Esophagus squamous epithelium (tissue), 5 donors: ENCODE measurements around the gene RNF150. TPM values are rescaled to one million over a fixed set of nuclear protein-coding genes. Genes with fewer than 3 reads are reported as not detected.

Source experiments
- DNase-seq: peaks from one replicate; lab custom pipeline; 2025; lab: John Stamatoyannopoulos, UW
- H3K27ac ChIP-seq, 4 donors: fragments of 200-600 bp; sonication (generic); one replicate each; pipeline ENCODE4 v1.5.1; 2016 to 2019; ENCODE audit warnings: mild to moderate bottlenecking in 1 of 4
- H3K27me3 ChIP-seq, 4 donors: fragments of 200-600 bp; sonication (generic); 1 replicate in 3 of 4; 2 replicates in 1 of 4; pipeline versions ENCODE4 v1.5.1 to v1.6.0; 2017 to 2021; ENCODE audit warnings: antibody characterized with exemption in 1 of 4
- H3K36me3 ChIP-seq, 3 donors: fragments of 200-600 bp; sonication (generic); one replicate each; pipeline ENCODE4 v1.5.1; 2016 to 2019
- H3K4me1 ChIP-seq, 3 donors: fragments of 200-600 bp; sonication (generic); one replicate each; pipeline ENCODE4 v1.5.1; 2017 to 2019
- H3K4me3 ChIP-seq, 4 donors: fragments of 200-600 bp; sonication (generic); 1 replicate in 3 of 4; 2 replicates in 1 of 4; pipeline ENCODE4 v1.5.1; 2016 to 2019; ENCODE audit warnings: mild to moderate bottlenecking in 2 of 4, moderate library complexity in 1 of 4
- H3K9me3 ChIP-seq, 3 donors: fragments of 200-600 bp; sonication (generic); one replicate each; pipeline ENCODE4 v1.5.1; 2016 to 2019
- CTCF ChIP-seq, 6 experiments: fragments of 450-650 bp in 4 of 6; fragments of 200-600 bp in 2 of 6; sonication (generic) in 2 of 6; IDR thresholded peaks; one replicate each; pipeline ENCODE4 v1.5.1; 2016 to 2019; ENCODE audit warnings: antibody characterized with exemption in 6 of 6, mild to moderate bottlenecking in 4 of 6, moderate library complexity in 4 of 6
- POLR2A ChIP-seq, 4 donors: fragments of 450-650 bp; IDR thresholded peaks; one replicate each; pipeline ENCODE4 v1.6.1; 2017; ENCODE audit warnings: antibody characterized with exemption in 4 of 4, mild to moderate bottlenecking in 4 of 4, moderate library complexity in 3 of 4
- WGBS, 2 donors: methylation state at CpG; one replicate each; pipeline ENCODE4 v1.1.5; 2018; 5-methylcytosine and 5-hydroxymethylcytosine counted together
- intact Hi-C: fragments of 100-400 bp; cut with DNase I; formaldehyde crosslinking; loops from one replicate; pipeline ENCODE4 v1.15.0; 2022
- total RNA-seq, 4 donors: library from RNA; depleted of rRNA; stranded (reverse); fragments of >200 nt; gene quantifications; one replicate each; pipeline ENCODE4 v1.1.0, GENCODE V29; 2016
- donor health status: DM: yes; HTN: yes; CAD: no.

The RNF150 gene
- total RNA-seq, 4 donors from 2014 or later: 0.23 to 6.7 (median 4.5) TPM

DNA sequence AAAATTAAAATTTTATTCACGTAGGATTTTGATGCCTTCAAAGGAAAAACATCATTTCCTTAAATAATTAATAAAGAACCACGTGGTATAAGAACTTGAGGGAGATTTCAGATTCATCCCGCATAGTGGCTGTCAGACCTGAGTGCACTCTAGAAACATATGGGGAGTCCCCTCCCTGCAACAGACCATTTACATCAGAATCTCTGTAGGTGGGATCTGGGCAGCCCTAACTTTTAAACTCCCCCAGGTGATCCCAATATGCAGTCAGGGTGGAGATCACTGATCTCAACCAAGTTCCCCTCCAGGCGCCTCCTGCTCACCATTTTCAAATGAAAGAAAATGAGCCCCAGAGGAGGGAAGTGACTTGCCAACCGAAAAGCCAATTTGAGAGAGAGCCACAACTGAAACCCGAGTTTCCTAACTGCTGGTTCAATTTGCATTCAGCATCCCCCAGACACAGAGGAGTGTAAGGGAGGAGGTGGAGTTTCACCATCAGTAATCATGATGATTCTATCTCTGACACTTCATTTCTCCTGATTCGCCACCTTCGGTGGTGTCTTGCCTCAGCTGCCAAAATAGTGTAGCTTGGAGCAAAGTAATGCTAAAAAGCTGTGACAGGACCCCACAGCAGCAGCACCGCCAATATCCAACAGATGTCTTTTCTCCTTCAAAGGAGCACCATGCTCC lies 11.4 kb downstream of the RNF150 start:
- Histone ChIP-seq H3K4me3 (no peak overlapping the region), H3K27ac (no peak overlapping the region), H3K27me3 (no peaks in the 10 kb centered on the region), H3K9me3 (no peaks in the 10 kb centered on the region), H3K4me1 (peaks cover 0 to 4% (median 0%) of the 10 kb centered on the region in 3 donors), H3K36me3 (no peaks in the 10 kb centered on the region)
- no peak for DNase-seq
- 58 to 68% methylated on average over 8 to 9 of the region's 9 CpGs for WGBS, 2 donors
- no peak for TF ChIP-seq CTCF (IDR thresholded peaks at IDR 0.05)
- TF ChIP-seq POLR2A (IDR thresholded peaks at IDR 0.05): no peak
- intact Hi-C loops: no loop called here

DNA sequence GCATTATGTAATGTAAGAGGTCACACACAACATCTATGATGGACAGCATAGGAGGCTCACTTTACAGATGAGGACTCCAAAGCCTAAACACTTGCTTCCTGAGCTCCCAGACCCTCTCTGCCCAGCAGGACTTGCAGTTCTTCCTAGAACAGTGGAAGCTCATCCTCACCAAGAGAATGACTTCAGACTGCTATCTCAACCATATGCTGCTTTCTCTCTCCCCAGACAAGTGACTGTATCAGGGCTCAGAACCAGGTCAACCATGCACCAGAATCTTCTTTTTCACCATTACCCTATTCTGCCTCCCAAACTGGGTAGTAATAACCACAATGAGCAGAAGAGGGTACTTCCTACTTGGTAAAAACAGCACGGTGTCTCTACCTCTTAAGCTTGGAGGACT lies 12.2 kb downstream of the RNF150 start:
- intact Hi-C loops: no loop called here
- no peak for DNase-seq
- 85 to 100% methylated on average over 1 of the region's 1 CpG for WGBS, 2 donors
- H3K27me3 ChIP-seq: no peaks in the 10 kb centered on the region
- no peak overlapping the region for H3K27ac ChIP-seq
- H3K9me3 ChIP-seq: no peaks in the 10 kb centered on the region
- H3K4me1 ChIP-seq: peaks cover 0 to 4% (median 0%) of the 10 kb centered on the region in 3 donors
- TF ChIP-seq POLR2A (IDR thresholded peaks at IDR 0.05): no peak
- TF ChIP-seq CTCF (IDR thresholded peaks at IDR 0.05): no peak
- no peaks in the 10 kb centered on the region for H3K36me3 ChIP-seq
- H3K4me3 ChIP-seq: no peak overlapping the region

DNA sequence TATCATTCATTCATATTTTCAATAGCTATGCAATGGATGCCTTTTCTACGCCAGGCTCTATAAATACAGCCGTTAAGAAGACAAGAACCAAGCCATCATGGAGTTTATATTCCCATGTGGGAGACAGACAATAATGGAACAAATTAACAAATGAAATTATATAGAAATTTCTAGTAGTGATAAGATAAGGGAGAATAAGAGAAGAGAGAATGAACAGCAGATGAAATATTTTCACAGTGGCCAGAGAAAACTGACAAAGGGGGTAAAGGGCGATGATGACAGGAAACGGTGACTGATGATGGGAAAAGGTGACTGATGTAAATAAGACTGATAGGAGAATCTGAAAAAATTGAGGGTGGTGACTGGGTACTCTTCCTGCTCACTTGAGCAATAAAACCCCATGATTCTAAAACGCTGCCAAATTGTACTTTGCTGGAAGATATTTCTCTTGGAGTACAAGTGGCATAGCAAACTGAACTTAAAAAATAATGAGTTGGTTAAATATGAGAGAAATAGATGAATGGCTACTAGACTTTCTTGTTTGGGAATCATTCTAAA lies 13.2 kb downstream of the RNF150 start:
- Histone ChIP-seq H3K27ac (no peak overlapping the region), H3K4me1 (no peaks in the 10 kb centered on the region), H3K9me3 (no peaks in the 10 kb centered on the region), H3K36me3 (no peaks in the 10 kb centered on the region), H3K27me3 (no peaks in the 10 kb centered on the region), H3K4me3 (no peak overlapping the region)
- WGBS, 2 donors: 78 to 84% methylated on average over 5 of the region's 5 CpGs
- DNase-seq: no peak
- intact Hi-C loops: no loop called here
- no peak for TF ChIP-seq CTCF (IDR thresholded peaks at IDR 0.05)
- no peak for TF ChIP-seq POLR2A (IDR thresholded peaks at IDR 0.05)

DNA sequence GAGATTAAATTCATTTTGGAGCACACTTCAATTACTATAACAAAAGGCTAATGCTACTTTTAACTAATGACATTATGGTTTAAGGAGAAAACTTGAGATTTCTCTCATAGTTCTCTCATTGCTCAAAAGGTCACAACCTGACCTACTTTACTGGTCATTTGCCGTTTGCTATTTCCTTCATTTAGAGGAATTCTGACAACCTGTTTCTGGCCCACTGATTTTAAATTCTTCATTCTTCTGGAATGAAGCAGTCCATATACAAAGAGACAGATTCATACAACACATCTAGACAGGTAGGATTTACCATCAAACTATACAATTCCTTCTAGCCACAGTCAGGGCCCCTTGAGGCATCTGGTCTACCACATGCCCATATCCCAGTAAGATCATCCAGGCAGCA lies 14.2 kb downstream of the RNF150 start:
- Histone ChIP-seq H3K9me3 (no peaks in the 10 kb centered on the region), H3K4me3 (no peak overlapping the region), H3K4me1 (no peaks in the 10 kb centered on the region), H3K27me3 (no peaks in the 10 kb centered on the region), H3K27ac (no peak overlapping the region), H3K36me3 (no peaks in the 10 kb centered on the region)
- no peak for DNase-seq
- WGBS, 2 donors: 81 to 83% methylated on average over 1 of the region's 1 CpG
- intact Hi-C loops: no loop called here
- TF ChIP-seq POLR2A (IDR thresholded peaks at IDR 0.05): no peak
- no peak for TF ChIP-seq CTCF (IDR thresholded peaks at IDR 0.05)

DNA sequence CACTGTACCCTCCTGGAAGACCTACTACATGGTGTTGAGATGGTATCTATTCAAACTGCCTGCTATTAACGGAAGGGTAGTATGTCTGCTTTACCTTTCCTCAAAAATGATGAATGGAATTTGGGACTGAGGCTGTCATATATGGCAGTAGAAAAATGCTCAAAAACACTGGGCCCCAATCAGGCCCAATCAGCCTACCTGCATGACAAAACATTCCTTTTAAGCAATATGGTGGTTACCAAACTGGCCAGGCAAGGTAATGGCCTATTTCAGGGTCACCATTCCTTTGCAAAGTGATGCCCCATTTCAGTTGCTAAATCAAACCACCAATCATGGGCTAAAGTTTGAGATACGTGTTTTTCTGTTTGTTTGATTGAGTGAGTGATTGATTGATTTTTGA lies 14.9 kb downstream of the RNF150 start:
- intact Hi-C loops: no loop called here
- 85 to 94% methylated on average over 2 of the region's 2 CpGs for WGBS, 2 donors

More for the DNA sequence above, 14.9 kb downstream of the RNF150 start:
- Histone ChIP-seq H3K9me3 (no peaks in the 10 kb centered on the region), H3K4me1 (no peaks in the 10 kb centered on the region), H3K4me3 (no peak overlapping the region), H3K36me3 (no peaks in the 10 kb centered on the region), H3K27ac (no peak overlapping the region), H3K27me3 (no peaks in the 10 kb centered on the region)
- TF ChIP-seq CTCF (IDR thresholded peaks at IDR 0.05) (no peak), POLR2A (IDR thresholded peaks at IDR 0.05) (no peak)
- DNase-seq: no peak
